Testis (tissue), 2 donors: Measurements from ENCODE around the gene LRRD1.

Experiments used
- POLR2A ChIP-seq: fragments of 450-650 bp; IDR thresholded peaks from one replicate; pipeline ENCODE4 v1.6.1; 2017; ENCODE audit warnings: antibody characterized with exemption, mild to moderate bottlenecking, moderate library complexity
- TF ChIP-seq, protein P1 (sequence below), 3 experiments: fragments of 450-650 bp in 2 of 3; fragments of 200-600 bp in 1 of 3; sonication (generic) in 1 of 3; IDR thresholded peaks; one replicate each; pipeline ENCODE4 v1.5.1; 2016 to 2019; ENCODE audit warnings: antibody characterized with exemption in 3 of 3, mild to moderate bottlenecking in 2 of 3, moderate library complexity in 1 of 3

DNA sequence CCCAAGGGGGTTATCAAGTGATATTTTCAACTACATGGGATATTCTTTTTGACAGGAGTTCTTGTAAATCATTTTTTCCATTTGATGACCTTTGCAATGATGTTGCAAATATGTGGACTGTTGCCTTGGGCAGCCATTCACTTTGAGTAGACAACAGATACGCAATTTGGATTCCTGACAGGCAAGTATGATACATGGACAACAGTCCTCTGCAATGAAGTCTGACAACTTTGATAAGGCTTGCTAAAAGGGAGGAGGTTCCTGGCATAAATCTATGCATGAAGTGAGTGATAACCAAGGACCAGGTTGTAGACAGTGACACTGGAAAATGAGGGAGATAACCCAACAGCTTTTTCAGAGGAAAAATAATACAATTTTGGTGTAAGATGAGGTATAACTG is 17.7 kb downstream of the LRRD1 start:
- TF ChIP-seq, protein P1, sequence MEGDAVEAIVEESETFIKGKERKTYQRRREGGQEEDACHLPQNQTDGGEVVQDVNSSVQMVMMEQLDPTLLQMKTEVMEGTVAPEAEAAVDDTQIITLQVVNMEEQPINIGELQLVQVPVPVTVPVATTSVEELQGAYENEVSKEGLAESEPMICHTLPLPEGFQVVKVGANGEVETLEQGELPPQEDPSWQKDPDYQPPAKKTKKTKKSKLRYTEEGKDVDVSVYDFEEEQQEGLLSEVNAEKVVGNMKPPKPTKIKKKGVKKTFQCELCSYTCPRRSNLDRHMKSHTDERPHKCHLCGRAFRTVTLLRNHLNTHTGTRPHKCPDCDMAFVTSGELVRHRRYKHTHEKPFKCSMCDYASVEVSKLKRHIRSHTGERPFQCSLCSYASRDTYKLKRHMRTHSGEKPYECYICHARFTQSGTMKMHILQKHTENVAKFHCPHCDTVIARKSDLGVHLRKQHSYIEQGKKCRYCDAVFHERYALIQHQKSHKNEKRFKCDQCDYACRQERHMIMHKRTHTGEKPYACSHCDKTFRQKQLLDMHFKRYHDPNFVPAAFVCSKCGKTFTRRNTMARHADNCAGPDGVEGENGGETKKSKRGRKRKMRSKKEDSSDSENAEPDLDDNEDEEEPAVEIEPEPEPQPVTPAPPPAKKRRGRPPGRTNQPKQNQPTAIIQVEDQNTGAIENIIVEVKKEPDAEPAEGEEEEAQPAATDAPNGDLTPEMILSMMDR (IDR thresholded peaks at IDR 0.05) = no peak
- no peak for TF ChIP-seq POLR2A
